Nephron (organoid): ENCODE results near the gene KIF11.

Experiments
- H3K27ac Mint-ChIP-seq, 3 experiments: 2 replicates each; pipeline ENCODE4 v1.8.0; 2020; ENCODE audit warnings: mixed read lengths in 3 of 3, mild to moderate bottlenecking in 2 of 3, moderate library complexity in 1 of 3
- H3K27me3 Mint-ChIP-seq: 2 replicates; pipeline ENCODE4 v1.8.0; 2021; ENCODE audit warnings: low read depth, mild to moderate bottlenecking, moderate library complexity, mixed read lengths
- H3K36me3 Mint-ChIP-seq: 2 replicates; pipeline ENCODE4 v1.8.0; 2020; ENCODE audit warnings: low read depth, mixed read lengths
- H3K4me1 Mint-ChIP-seq: 2 replicates; pipeline ENCODE4 v1.8.0; 2020; ENCODE audit warnings: mixed read lengths
- H3K4me3 Mint-ChIP-seq, 3 experiments: 2 replicates each; pipeline ENCODE4 v1.8.0; 2020; ENCODE audit warnings: mild to moderate bottlenecking in 3 of 3, mixed read lengths in 3 of 3, moderate library complexity in 2 of 3
- H3K9me3 Mint-ChIP-seq: 2 replicates; pipeline ENCODE4 v1.8.0; 2020; ENCODE audit warnings: mixed read lengths
- CTCF ChIP-seq, 3 experiments: fragments of 200-600 bp; sonication (generic); IDR thresholded peaks; one replicate each; pipeline ENCODE4 v1.5.0; 2021; ENCODE audit warnings: antibody characterized with exemption in 3 of 3; ENCODE audit not compliant: unreplicated experiment in 3 of 3

KIF11 gene

GRCh38 chr10:92571649-92572048 is 21.3 kb upstream of the KIF11 start:
- no peaks in the 10 kb centered on the region for H3K27me3 Mint-ChIP-seq
- TF ChIP-seq CTCF (IDR thresholded peaks at IDR 0.05; ENCODE audit: unreplicated experiment in 3 of 3): no peak

GRCh38 chr10:92572362-92573090 is 20.4 kb upstream of the KIF11 start:
- TF ChIP-seq CTCF (IDR thresholded peaks at IDR 0.05; ENCODE audit: unreplicated experiment in 3 of 3): no peak
- H3K36me3 Mint-ChIP-seq: peaks cover 8% of the 10 kb centered on the region
- peak overlapping the region; percentile 76 to 89 (median 79) for H3K4me3 Mint-ChIP-seq
- H3K4me1 Mint-ChIP-seq: peaks cover 24% of the 10 kb centered on the region
- no peaks in the 10 kb centered on the region for H3K9me3 Mint-ChIP-seq
- no peaks in the 10 kb centered on the region for H3K27me3 Mint-ChIP-seq
- peak overlapping the region; percentile 11 to 33 (median 27) for H3K27ac Mint-ChIP-seq

More at GRCh38 chr10:92571649-92572048, 21.3 kb upstream of the KIF11 start:
- peaks cover 12% of the 10 kb centered on the region for H3K36me3 Mint-ChIP-seq
- H3K4me1 Mint-ChIP-seq: peaks cover 24% of the 10 kb centered on the region
- no peaks in the 10 kb centered on the region for H3K9me3 Mint-ChIP-seq
- no peak overlapping the region for H3K27ac Mint-ChIP-seq
- peak overlapping the region; percentile 76 to 89 (median 79) for H3K4me3 Mint-ChIP-seq

- Mint-ChIP-seq H3K27ac (peak overlapping the region; percentile 11 to 96 (median 96)), H3K27me3 (no peaks in the 10 kb centered on the region), H3K4me1 (peaks cover 24% of the 10 kb centered on the region), H3K36me3 (peaks cover 4% of the 10 kb centered on the region), H3K9me3 (no peaks in the 10 kb centered on the region), H3K4me3 (peak overlapping the region; percentile 76 to 89 (median 79))
- TF ChIP-seq CTCF (IDR thresholded peaks at IDR 0.05; ENCODE audit: unreplicated experiment in 3 of 3): no peak
Measured at GRCh38 chr10:92573091-92573797, 19.7 kb upstream of the KIF11 start.

- TF ChIP-seq CTCF (IDR thresholded peaks at IDR 0.05; ENCODE audit: unreplicated experiment in 3 of 3): peak; percentile 75 to 85 (median 80)
Measured at GRCh38 chr10:92573798-92574547, 19.0 kb upstream of the KIF11 start, which contains the start of gene IDE. IDE (minus strand) TSS chr10:92574093; CDS start chr10:92574019, 74 bp downstream.

GRCh38 chr10:92574548-92575261 is 18.2 kb upstream of the KIF11 start:
- Mint-ChIP-seq H3K4me1 (peaks cover 24% of the 10 kb centered on the region), H3K9me3 (no peaks in the 10 kb centered on the region), H3K27me3 (no peaks in the 10 kb centered on the region), H3K4me3 (peak overlapping the region; percentile 76 to 89 (median 79)), H3K36me3 (no peaks in the 10 kb centered on the region), H3K27ac (peak overlapping the region; percentile 89 to 96 (median 96))
- TF ChIP-seq CTCF (IDR thresholded peaks at IDR 0.05; ENCODE audit: unreplicated experiment in 3 of 3): peak in 2 of 3 experiments; percentile 13 to 51

More at GRCh38 chr10:92573798-92574547, 19.0 kb upstream of the KIF11 start, which contains the start of gene IDE:
- Mint-ChIP-seq H3K27ac (peak within 1 kb of the TSS; percentile 89 to 96 (median 96)), H3K36me3 (peaks cover 4% of the 10 kb centered on the region), H3K27me3 (no peaks in the 10 kb centered on the region), H3K4me1 (peaks cover 24% of the 10 kb centered on the region), H3K9me3 (no peaks in the 10 kb centered on the region), H3K4me3 (peak within 1 kb of the TSS; percentile 76 to 89 (median 79))
